SK-N-SH (cell line): ENCODE results near the gene TSEN2. TPM values are rescaled to one million over a fixed set of nuclear protein-coding genes. Genes with fewer than 3 reads are reported as not detected.

Source experiments
- CTCF ChIA-PET: fragments of 300-600, 350-600 bp; formaldehyde crosslinking; extraction: SDS; loops from one replicate; lab custom pipeline; 2021; lab: Yijun Ruan, JAX
- POLR2A ChIA-PET: fragments of 350-600 bp; sonication (Branson Sonifier 250); formaldehyde crosslinking; extraction: SDS; loops from one replicate; lab custom pipeline; 2020; ENCODE audit warnings: antibody characterized with exemption, inconsistent platforms; lab: Yijun Ruan, JAX
- DNase-seq: peaks from one replicate; pipeline ENCODE4 v3.0.0; 2012
- H2AFZ ChIP-seq: fragments of 200-600 bp; sonication (generic); 2 replicates; pipeline ENCODE4 v1.8.1; 2016; ENCODE audit warnings: antibody characterized with exemption, mild to moderate bottlenecking, low read depth
- H3F3A ChIP-seq: fragments of 200-600 bp; sonication (generic); replicated peaks from 2 replicates; pipeline ENCODE3; 2016; ENCODE audit warnings: antibody characterized with exemption, mild to moderate bottlenecking; ENCODE audit not compliant: insufficient read depth
- H3K27ac ChIP-seq, 2 experiments: fragments of 200-500 bp in 1 of 2; fragments of 200-600 bp in 1 of 2; sonication (Bioruptor generic) in 1 of 2; sonication (generic), shearing (Covaris generic) in 1 of 2; 2 replicates each; pipeline versions ENCODE4 v1.5.1 to v1.6.1; 2014 to 2016; ENCODE audit warnings: low read depth in 2 of 2, inconsistent platforms in 1 of 2, low read length in 1 of 2, mild to moderate bottlenecking in 1 of 2, mixed read lengths in 1 of 2
- H3K27me3 ChIP-seq: fragments of 200-600 bp; sonication (generic), shearing (Covaris generic); 2 replicates; pipeline ENCODE4 v1.6.1; 2016; ENCODE audit warnings: mixed run types; ENCODE audit not compliant: insufficient read depth
- H3K36me3 ChIP-seq, 2 experiments: fragments of 200-500 bp in 1 of 2; fragments of 200-600 bp in 1 of 2; sonication (Bioruptor generic) in 1 of 2; sonication (generic) in 1 of 2; replicated peaks in 1 of 2; 2 replicates each; pipeline versions ENCODE3 to v1.5.1; 2014 to 2016; ENCODE audit warnings: low read length in 1 of 2, mild to moderate bottlenecking in 1 of 2; ENCODE audit not compliant: insufficient read depth in 2 of 2, control insufficient read depth in 1 of 2
- H3K4me1 ChIP-seq, 2 experiments: fragments of 200-500 bp in 1 of 2; fragments of 200-600 bp in 1 of 2; sonication (Bioruptor generic) in 1 of 2; sonication (generic), shearing (Covaris generic) in 1 of 2; 2 replicates each; pipeline versions ENCODE4 v1.5.1 to v1.6.1; 2014 to 2016; ENCODE audit warnings: low read depth in 1 of 2, low read length in 1 of 2, mixed run types in 1 of 2; ENCODE audit not compliant: insufficient read depth in 2 of 2, control insufficient read depth in 1 of 2
- H3K4me2 ChIP-seq: fragments of 200-600 bp; sonication (generic), shearing (Covaris generic); 2 replicates; pipeline ENCODE4 v1.6.1; 2017; ENCODE audit warnings: mixed run types
- H3K4me3 ChIP-seq, 2 experiments: fragments of 200-500 bp in 1 of 2; fragments of 200-600 bp in 1 of 2; sonication (Bioruptor generic) in 1 of 2; sonication (generic), shearing (Covaris generic) in 1 of 2; 2 replicates each; pipeline versions ENCODE4 v1.5.1 to v1.8.1; 2014 to 2016; ENCODE audit warnings: low read depth in 2 of 2, inconsistent platforms in 1 of 2, low read length in 1 of 2, mild to moderate bottlenecking in 1 of 2, mixed read lengths in 1 of 2, moderate library complexity in 1 of 2
- H3K79me2 ChIP-seq: fragments of 200-600 bp; sonication (generic); 2 replicates; pipeline ENCODE4 v1.8.1; 2017; ENCODE audit warnings: mild to moderate bottlenecking; ENCODE audit not compliant: insufficient read depth
- H3K9ac ChIP-seq: fragments of 200-600 bp; sonication (generic); 2 replicates; pipeline ENCODE4 v1.6.1; 2017; ENCODE audit warnings: mixed run types
- H3K9me2 ChIP-seq: fragments of 200-600 bp; sonication (generic); 2 replicates; pipeline ENCODE4 v1.6.1; 2017; ENCODE audit warnings: mixed run types
- H3K9me3 ChIP-seq: fragments of 200-600 bp; sonication (generic); 2 replicates; pipeline ENCODE4 v1.6.1; 2017; ENCODE audit warnings: mixed run types, mild to moderate bottlenecking, moderate library complexity
- H4K20me1 ChIP-seq: fragments of 200-600 bp; sonication (generic); 2 replicates; pipeline ENCODE4 v1.6.1; 2017; ENCODE audit warnings: mild to moderate bottlenecking, mixed run types; ENCODE audit not compliant: insufficient read depth
- FOSL2 ChIP-seq: IDR thresholded peaks from 2 replicates; pipeline ENCODE4 v1.4.0; 2012; ENCODE audit warnings: low read depth, mild to moderate bottlenecking, moderate library complexity, borderline replicate concordance
- FOXJ3 ChIP-seq: sonication (generic); formaldehyde crosslinking; IDR thresholded peaks from 2 replicates; pipeline ENCODE4 v1.5.1; 2020; ENCODE audit warnings: mild to moderate bottlenecking, missing genetic modification reagents
- GATA2 ChIP-seq: sonication (generic); formaldehyde crosslinking; IDR thresholded peaks from 2 replicates; pipeline ENCODE4 v1.5.0; 2020; ENCODE audit warnings: mild to moderate bottlenecking, missing genetic modification reagents
- PBX3 ChIP-seq: IDR thresholded peaks from 2 replicates; pipeline ENCODE4; 2012
- RAD21 ChIP-seq: IDR thresholded peaks from 2 replicates; pipeline ENCODE4 v1.6.1; 2012; ENCODE audit warnings: mild to moderate bottlenecking, low read length
- SIN3A ChIP-seq: IDR thresholded peaks from 2 replicates; pipeline ENCODE4 v1.6.1; 2012; ENCODE audit warnings: low read depth, mild to moderate bottlenecking, low read length, moderate library complexity, borderline replicate concordance
- SMC3 ChIP-seq: IDR thresholded peaks from 2 replicates; pipeline ENCODE4 v1.6.1; 2012; ENCODE audit warnings: low read depth, low read length, improper control_type of control experiment
- TAF1 ChIP-seq: IDR thresholded peaks from 2 replicates; pipeline ENCODE4 v1.6.1; 2012; ENCODE audit warnings: low read depth, mild to moderate bottlenecking, low read length, moderate library complexity, borderline replicate concordance
- USF1 ChIP-seq: IDR thresholded peaks from 2 replicates; pipeline ENCODE4 v1.4.0; 2012; ENCODE audit warnings: low read depth, borderline replicate concordance
- WGBS: methylation state at CpG from one replicate; pipeline ENCODE4 v1.1.6; 2017; ENCODE audit warnings: low lambda C conversion rate; 5-methylcytosine and 5-hydroxymethylcytosine counted together
- polyA plus RNA-seq, 3 experiments: library from polyadenylated mRNA; depleted of rRNA; stranded (reverse); fragments of >200 nt; gene quantifications; 2 replicates each; pipeline ENCODE4 v1.2.3, GENCODE V29; 2012
- small RNA-seq, 7 experiments: library from RNA; depleted of rRNA; stranded (forward); fragments of <200 nt; gene quantifications; one replicate each; pipeline ENCODE3, GENCODE V24; 2012

Gene TSEN2
- polyA plus RNA-seq, 1 of the 3 experiments (the other 2 are of a cell fraction) = 13.0 TPM

DNA sequence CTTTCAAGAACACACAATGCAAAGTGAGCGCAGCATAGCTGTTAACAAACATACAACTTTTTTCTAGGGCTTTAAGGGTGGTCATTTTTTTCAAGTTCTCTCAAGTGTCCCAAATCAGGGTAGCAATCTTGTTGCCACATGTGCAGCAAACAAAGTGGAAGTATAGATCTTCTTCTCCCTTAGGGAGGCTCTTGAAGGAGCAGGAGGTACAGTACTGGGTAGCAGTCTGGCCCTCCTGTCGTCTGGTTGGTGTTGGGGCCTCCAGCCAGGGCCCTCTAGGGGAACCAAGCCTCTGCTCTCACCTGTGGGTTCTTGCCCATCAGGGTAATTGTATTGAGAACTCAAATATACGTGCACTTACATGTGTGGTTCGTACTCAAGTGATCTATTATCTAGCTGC, 98.5 kb downstream of the TSEN2 start:
- Histone ChIP-seq H3K4me2 (no peak overlapping the region), H3K4me1 (no peaks in the 10 kb centered on the region), H3K9ac (no peak overlapping the region), H3K27me3 (no peaks in the 10 kb centered on the region), H3K27ac (no peak overlapping the region; a peak in 1 of 4 replicates), H2AFZ (no peak overlapping the region), H3K79me2 (peaks cover 6% of the 10 kb centered on the region; the same call in 1 of the 2 replicates), H4K20me1 (no peaks in the 10 kb centered on the region), H3K4me3 (no peak overlapping the region), H3K9me3 (no peaks in the 10 kb centered on the region), H3K9me2 (no peaks in the 10 kb centered on the region), H3K36me3 (peaks cover 49 to 68% of the 10 kb centered on the region in 2 experiments), H3F3A (peaks cover 21% of the 10 kb centered on the region)
- DNase-seq = no peak
- ChIA-PET CTCF (interaction anchor here (1.5 to 1.9 kb wide), 2 partner anchors 9 to 19 kb away, joined by 4 to 6 read pairs; no protein-coding TSS in a partner anchor), POLR2A (no interaction called here)
- TF ChIP-seq USF1 (no peak), TAF1 (no peak), GATA2 (CRISPR knock-in tag) (no peak), PBX3 (no peak), RAD21 (no peak), SIN3A (no peak), SMC3 (no peak), FOSL2 (no peak), FOXJ3 (no peak)
- WGBS = 93% methylated on average over 4 of the region's 4 CpGs

Small RNAs within 50 kb of the gene (small RNA-seq; reads per million reads assigned to genes)
- gene RF00017 = 0 reads per million in 7 experiments
- 0 to 0.21 (median 0) reads per million in 7 experiments for gene RNA5SP123
- 0 to 2.3 (median 0) reads per million in 7 experiments for gene RNU6-377P

Other genes starting within 250 kb of the TSEN2 start
- gene PPARG, start 195.4 kb upstream of the TSEN2 start, polyA plus RNA-seq (2012; rRNA removed) = 2.5 and 2.8 TPM in 2 replicates
- not detected in 2 replicates for gene MKRN2OS, start 61.0 kb downstream of the TSEN2 start, polyA plus RNA-seq (2012; rRNA removed)
- 29.8 and 39.6 TPM in 2 replicates for gene MKRN2, start 72.6 kb downstream of the TSEN2 start, polyA plus RNA-seq (2012; rRNA removed)
- gene RAF1, start 179.6 kb downstream of the TSEN2 start, polyA plus RNA-seq (2012; rRNA removed) = 58.7 and 82.3 TPM in 2 replicates